C4-2B (cell line): Measurements from ENCODE around the gene ELAVL3.

ENCODE experiments used
- CTCF ChIP-seq: fragments of 450-650 bp; conservative IDR thresholded peaks from 2 replicates; pipeline ENCODE4 v1.5.1; 2017; ENCODE audit warnings: mild to moderate bottlenecking
- ZFX ChIP-seq: fragments of 450-650 bp; IDR thresholded peaks from 2 replicates; pipeline ENCODE4 v1.6.1; 2017

GRCh38 chr19:11458236-11458900 lies 22.5 kb downstream of the ELAVL3 start:
- TF ChIP-seq CTCF (no peak), ZFX (no peak)
